GM21515 (cell line): ENCODE results near the gene MYO1D.

Experiments used
- ATAC-seq: cut with Tn5 transposase; IDR thresholded peaks from one replicate; pipeline ENCODE4 v1.9.1; 2021; ENCODE audit not compliant: unreplicated experiment

MYO1D gene

DNA sequence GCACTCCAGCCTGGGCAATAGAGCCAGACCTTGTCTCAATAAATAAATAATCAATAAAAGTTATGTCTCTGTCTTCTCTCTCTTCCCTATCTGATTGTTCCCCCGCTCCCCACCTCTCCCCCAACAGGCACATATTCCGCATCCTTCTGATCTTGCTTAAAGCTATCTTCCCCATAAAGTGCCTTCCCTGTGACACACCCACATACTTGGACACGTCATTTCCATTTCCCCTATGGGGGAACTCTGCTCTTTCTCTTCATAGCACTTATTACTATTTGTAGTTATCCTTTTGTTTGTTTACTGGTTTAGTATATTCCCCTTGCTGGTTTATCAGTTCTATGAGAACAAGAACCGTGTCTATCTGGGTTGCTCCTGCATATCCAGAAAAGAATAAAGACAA, 14.9 kb downstream of the MYO1D start:
- ATAC-seq, result no peak

- no peak for ATAC-seq
Measured at GRCh38 chr17:32859857-32860525, 16.9 kb downstream of the MYO1D start.

GRCh38 chr17:32855620-32856019, 21.3 kb downstream of the MYO1D start:
- ATAC-seq, result no peak

- ATAC-seq, result no peak
Measured at GRCh38 chr17:32854832-32855389, 22.0 kb downstream of the MYO1D start.

DNA sequence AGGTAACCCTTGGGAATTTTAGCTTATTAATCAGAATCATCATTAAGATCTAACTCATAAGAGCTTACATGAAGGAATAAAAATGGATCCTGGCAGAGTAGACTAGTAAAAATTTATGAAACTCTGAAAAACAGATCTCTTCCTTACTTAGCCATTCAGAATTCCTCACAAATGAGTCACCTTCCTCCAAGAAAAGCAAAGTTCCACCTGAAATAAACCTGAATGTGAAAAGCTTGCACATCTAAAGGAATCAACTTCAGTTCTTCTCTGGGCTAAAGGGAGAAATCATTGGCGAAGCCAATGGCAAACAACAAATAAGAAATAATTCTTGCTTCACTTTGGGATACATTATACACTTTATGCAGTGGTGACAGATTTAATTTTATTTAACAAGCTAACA, 22.7 kb downstream of the MYO1D start:
- ATAC-seq, result no peak

- ATAC-seq, result no peak
Measured at GRCh38 chr17:32852811-32853210, 24.1 kb downstream of the MYO1D start.

DNA sequence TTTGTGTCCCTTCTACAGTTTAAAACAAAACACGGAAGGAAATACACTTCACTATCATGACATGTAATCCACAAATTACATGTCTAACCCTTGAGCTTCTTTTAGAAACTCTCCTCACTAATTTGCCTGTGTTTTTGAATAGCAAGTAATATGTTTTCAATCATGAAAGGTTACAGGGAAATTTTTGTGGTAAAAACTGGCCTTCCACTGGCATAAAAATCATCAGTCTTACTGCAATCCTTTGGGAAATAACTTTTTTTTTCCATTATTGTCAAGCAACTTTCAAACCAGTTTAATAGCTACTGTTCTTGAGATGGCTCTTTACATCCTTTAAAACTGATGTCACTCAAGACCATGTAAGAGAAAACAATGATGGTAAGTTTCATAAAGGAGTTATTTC, 27.0 kb downstream of the MYO1D start:
- no peak for ATAC-seq

GRCh38 chr17:32847977-32848376, 28.9 kb downstream of the MYO1D start:
- ATAC-seq, result no peak

DNA sequence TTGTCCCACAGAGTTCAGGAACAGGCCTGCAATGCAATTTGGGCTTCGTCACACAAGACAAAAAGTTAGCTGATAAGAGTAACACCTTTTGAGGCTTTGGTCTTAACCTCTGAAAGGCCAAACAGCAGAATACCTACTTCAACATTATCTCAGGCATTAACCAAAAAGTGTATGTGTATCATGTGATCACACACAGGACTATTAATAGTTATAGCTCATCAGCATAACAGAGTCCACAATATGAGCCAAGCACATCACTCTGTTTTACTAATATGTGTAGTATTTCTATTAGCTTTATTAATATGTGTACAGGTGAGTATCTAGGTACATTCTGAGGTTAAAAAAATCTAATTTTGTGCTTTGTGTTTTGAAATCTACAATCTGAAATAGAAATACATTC, 30.8 kb downstream of the MYO1D start:
- ATAC-seq, result no peak

GRCh38 chr17:32840241-32840640, 36.7 kb downstream of the MYO1D start:
- no peak for ATAC-seq

DNA sequence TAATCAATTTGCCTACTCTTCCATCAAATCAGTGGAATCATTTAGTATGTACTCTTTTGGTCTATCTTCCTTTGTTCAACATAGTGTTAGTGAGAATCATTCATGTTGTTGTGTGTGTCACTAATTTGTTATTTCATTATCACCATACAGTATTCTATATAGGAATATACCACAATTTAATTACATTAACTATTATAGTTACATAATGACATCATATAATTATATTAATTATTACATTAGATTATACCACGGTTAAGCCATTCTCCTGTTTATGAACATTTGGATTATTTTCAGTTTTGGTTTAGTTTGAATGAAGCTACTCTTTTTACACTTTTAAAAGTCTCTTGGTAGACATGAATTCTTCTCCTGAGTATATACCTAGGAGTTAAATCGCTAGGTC, 40.4 kb downstream of the MYO1D start:
- ATAC-seq, result no peak

DNA sequence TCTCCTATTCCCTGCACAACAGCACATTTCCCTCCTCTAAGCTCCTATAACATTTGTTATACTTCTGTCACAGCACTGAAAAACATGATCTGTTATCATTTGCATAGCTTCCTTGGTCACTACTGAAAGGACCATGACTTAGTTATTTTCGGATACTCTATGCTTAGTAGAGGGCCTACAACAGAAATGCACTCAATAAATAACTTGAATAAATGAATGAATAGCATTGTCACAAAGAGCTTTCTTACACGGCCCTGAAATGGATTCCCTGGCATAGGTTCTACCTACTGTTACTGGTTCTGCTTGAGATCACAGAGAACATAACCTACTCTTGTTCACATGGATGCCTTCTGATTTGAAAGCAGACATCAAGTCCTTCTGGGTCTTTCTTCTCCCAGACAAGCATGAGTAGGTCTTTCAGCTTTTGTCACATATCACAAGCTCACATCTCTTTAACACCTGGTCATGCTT, 41.6 kb downstream of the MYO1D start:
- peak; percentile 73 for ATAC-seq

DNA sequence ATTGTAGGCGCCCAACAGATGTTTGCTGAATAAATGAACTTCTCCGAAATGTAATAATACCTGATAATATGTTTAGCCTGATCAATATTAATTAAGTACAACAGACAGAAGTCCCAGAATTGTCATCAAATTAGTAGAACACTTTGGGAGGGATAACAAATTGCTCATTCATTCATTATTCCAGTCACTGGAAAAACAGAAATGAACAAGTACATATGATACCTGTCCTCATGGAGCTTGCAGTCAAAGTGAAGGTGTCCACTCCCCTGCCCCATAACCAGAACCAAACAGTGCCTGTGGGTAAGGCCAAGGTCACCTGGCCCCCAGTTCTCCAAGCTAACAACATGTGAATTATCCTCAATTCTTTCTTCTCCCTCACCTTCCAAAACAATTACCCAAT, 42.8 kb downstream of the MYO1D start:
- no peak for ATAC-seq

- no peak for ATAC-seq
Measured at GRCh38 chr17:32833526-32833925, 43.4 kb downstream of the MYO1D start.

DNA sequence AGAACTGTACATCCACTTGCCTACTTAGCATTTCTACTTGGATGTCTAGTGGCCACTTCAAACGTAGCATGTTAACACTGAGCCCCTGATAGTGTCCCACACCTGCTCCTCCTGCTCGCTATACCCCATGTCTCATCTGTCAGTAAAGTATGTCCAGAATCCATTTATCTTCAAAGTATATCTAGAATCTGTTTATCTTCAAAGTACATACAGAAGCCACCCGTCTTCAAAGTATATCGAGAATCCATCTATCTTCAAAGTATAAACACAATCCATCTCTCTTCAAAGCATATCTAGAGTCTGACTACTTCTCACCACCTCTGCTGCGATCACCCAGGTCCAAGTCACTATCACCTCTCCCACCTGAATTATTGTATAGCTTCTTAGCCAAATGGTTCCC, 43.8 kb downstream of the MYO1D start:
- no peak for ATAC-seq

DNA sequence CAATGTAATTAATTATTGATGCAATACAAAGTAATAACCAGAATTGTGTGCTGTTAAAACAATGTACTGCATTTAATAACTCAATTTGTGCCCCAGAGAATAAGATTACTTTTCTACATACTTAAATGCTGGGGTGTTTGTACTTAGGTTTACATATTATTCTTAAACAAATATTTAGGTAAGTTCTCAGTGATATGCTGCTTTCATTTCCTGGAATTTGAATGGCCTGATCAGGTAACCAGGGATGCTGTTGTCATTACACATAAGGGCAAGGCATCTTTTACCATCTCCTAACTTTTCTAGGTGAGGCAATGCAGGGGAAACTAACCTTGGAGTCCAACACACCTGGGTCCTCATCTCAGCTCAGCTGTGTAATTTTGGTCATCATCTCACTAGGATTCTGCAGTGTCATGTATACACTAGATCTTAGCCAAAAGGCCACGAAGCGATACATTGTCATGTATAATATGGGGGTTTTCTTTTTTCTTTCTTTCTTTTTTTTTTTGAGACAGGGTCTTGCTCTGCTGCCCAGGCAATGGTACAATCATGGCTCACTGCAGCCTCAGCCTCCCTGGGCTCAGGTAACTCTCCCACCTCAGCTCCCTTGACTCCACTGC, 45.2 kb downstream of the MYO1D start:
- ATAC-seq, result no peak

DNA sequence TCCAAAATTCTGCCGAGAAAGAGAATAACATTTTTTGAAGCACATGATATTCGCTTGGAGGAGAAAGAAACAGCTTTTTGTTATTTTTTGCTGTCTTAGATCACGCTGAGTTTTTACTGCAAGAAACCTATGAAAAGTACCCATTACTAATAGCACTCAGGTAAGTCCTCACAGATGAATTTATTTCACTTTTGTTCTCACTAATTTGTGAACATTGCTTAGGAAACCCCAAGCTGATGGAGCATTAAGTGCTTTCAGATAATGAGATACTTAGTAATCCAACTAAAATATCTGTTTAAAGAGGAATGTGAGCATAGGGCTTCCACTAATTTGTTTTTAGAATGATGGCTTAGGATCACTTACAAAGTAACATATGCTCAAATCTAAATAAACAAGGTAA, 45.7 kb downstream of the MYO1D start:
- ATAC-seq, result no peak

- no peak for ATAC-seq
Measured at GRCh38 chr17:32828822-32829221, 48.1 kb downstream of the MYO1D start.

DNA sequence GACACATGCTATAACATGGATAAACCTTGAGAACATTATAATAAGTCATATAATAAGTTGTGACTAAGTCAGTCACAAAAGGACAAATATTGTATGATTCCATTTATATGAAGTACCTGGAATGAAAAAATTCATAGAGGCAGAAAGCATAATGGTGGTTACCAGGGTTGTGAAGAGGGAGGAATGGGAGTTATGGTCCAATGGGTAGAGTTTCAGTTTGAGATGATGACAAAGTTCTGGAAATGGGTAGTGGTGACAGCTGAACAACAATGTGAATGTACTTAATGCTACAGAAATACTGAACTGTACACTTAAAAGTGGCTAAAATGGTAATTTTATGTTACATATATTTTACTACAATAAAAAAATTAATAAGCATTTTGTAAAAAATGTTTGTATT, 49.7 kb downstream of the MYO1D start:
- no peak for ATAC-seq

GRCh38 chr17:32826076-32826475, 50.8 kb downstream of the MYO1D start:
- no peak for ATAC-seq

GRCh38 chr17:32824334-32824733, 52.6 kb downstream of the MYO1D start:
- no peak for ATAC-seq

- no peak for ATAC-seq
Measured at GRCh38 chr17:32822996-32823395, 53.9 kb downstream of the MYO1D start.
